Gastrocnemius medialis (tissue), 4 donors: ENCODE results near the gene BRPF1. TPM values are rescaled to one million over a fixed set of nuclear protein-coding genes. Genes with fewer than 3 reads are reported as not detected.

Experiments
- ATAC-seq, 2 donors: fragments of 150-250 bp; one replicate each; pipeline ENCODE4 v1.9.1; 2016
- DNase-seq, 2 donors: peaks; one replicate each; pipeline ENCODE4 v3.0.0-alpha.2; 2019
- H3K27ac ChIP-seq, 4 donors: fragments of 200-600 bp; sonication (generic); 1 replicate in 1 of 4; 2 replicates in 3 of 4; pipeline ENCODE4 v1.5.1; 2016 to 2018; ENCODE audit warnings: mild to moderate bottlenecking in 2 of 4, moderate library complexity in 1 of 4
- H3K27me3 ChIP-seq, 3 donors: fragments of 200-600 bp; sonication (generic) in 2 of 3; 1 replicate in 1 of 3; 2 replicates in 2 of 3; pipeline versions ENCODE4 v1.5.1 to v1.6.0; 2016 to 2019; ENCODE audit warnings: mild to moderate bottlenecking in 1 of 3, moderate library complexity in 1 of 3
- H3K36me3 ChIP-seq, 2 donors: fragments of 200-600 bp; sonication (generic) in 1 of 2; one replicate each; pipeline ENCODE4 v1.5.1; 2017 to 2018
- H3K4me1 ChIP-seq, 2 donors: fragments of 200-600 bp; sonication (generic) in 1 of 2; one replicate each; pipeline ENCODE4 v1.5.1; 2016 to 2017; ENCODE audit warnings: mild to moderate bottlenecking in 2 of 2
- H3K4me3 ChIP-seq, 4 donors: fragments of 200-600 bp; sonication (generic) in 3 of 4; 1 replicate in 1 of 4; 2 replicates in 3 of 4; pipeline ENCODE4 v1.5.1; 2016 to 2019; ENCODE audit warnings: mild to moderate bottlenecking in 2 of 4
- H3K9me3 ChIP-seq, 3 donors: fragments of 200-600 bp; sonication (generic) in 2 of 3; 1 replicate in 1 of 3; 2 replicates in 2 of 3; pipeline ENCODE4 v1.5.1; 2016 to 2019
- CTCF ChIP-seq, 5 experiments: fragments of 450-650 bp in 3 of 5; fragments of 200-600 bp in 2 of 5; sonication (generic) in 2 of 5; IDR thresholded peaks in 4 of 5; conservative IDR thresholded peaks in 1 of 5; 1 replicate in 4 of 5; 2 replicates in 1 of 5; pipeline ENCODE4 v1.5.1; 2016 to 2019; ENCODE audit warnings: antibody characterized with exemption in 5 of 5, mild to moderate bottlenecking in 3 of 5, moderate library complexity in 3 of 5
- POLR2A ChIP-seq, 2 donors: fragments of 450-650 bp; IDR thresholded peaks; one replicate each; pipeline ENCODE4 v1.6.1; 2017; ENCODE audit warnings: antibody characterized with exemption in 2 of 2, mild to moderate bottlenecking in 2 of 2, moderate library complexity in 2 of 2
- in situ Hi-C, 4 donors: fragments of 200-750 bp; cut with MboI; loops; one replicate each; pipeline versions ENCODE4 v1.15.0 to v1.8.0; 2017; ENCODE audit warnings: low sequenced_read_pairs in 4 of 4
- intact Hi-C: fragments of 100-400 bp; cut with DNase I; formaldehyde crosslinking; loops from one replicate; pipeline ENCODE4 v1.15.1; 2023; ENCODE audit warnings: low total_unique reads
- total RNA-seq, 4 donors: library from RNA; depleted of rRNA; stranded (reverse); fragments of >200 nt; gene quantifications; one replicate each; pipeline versions ENCODE4 v1.1.0 to v1.2.3, GENCODE V29; 2016

Gene BRPF1
- total RNA-seq, 4 donors from 2014 or later = 12.0 to 19.5 (median 14.7) TPM

GRCh38 chr3:9713142-9713541 is 18.4 kb upstream of the BRPF1 start:
- no peaks in the 10 kb centered on the region for H3K4me1 ChIP-seq
- TF ChIP-seq POLR2A (IDR thresholded peaks at IDR 0.05) (no peak), CTCF (IDR thresholded peaks at IDR 0.05 in 4 of 5, conservative IDR thresholded peaks at IDR 0.05 in 1 of 5) (no peak)
- no peaks in the 10 kb centered on the region for H3K27me3 ChIP-seq
- no peak overlapping the region for H3K27ac ChIP-seq
- DNase-seq (no peak), ATAC-seq (no peak)
- H3K4me3 ChIP-seq = no peak overlapping the region
- H3K9me3 ChIP-seq = no peaks in the 10 kb centered on the region
- intact Hi-C loops (no loop called here), in situ Hi-C loops (no loop called here)
- no peaks in the 10 kb centered on the region for H3K36me3 ChIP-seq

GRCh38 chr3:9715136-9715535 is 16.4 kb upstream of the BRPF1 start:
- ATAC-seq = no peak
- Histone ChIP-seq H3K27me3 (no peaks in the 10 kb centered on the region), H3K27ac (no peak overlapping the region), H3K9me3 (no peaks in the 10 kb centered on the region), H3K36me3 (no peaks in the 10 kb centered on the region), H3K4me1 (no peaks in the 10 kb centered on the region), H3K4me3 (no peak overlapping the region)
- in situ Hi-C loops (no loop called here), intact Hi-C loops (no loop called here)
- DNase-seq = no peak
- TF ChIP-seq CTCF (IDR thresholded peaks at IDR 0.05 in 4 of 5, conservative IDR thresholded peaks at IDR 0.05 in 1 of 5) (no peak), POLR2A (IDR thresholded peaks at IDR 0.05) (no peak)

GRCh38 chr3:9715764-9716437 is 15.6 kb upstream of the BRPF1 start:
- Histone ChIP-seq H3K36me3 (no peaks in the 10 kb centered on the region), H3K4me1 (no peaks in the 10 kb centered on the region), H3K4me3 (no peak overlapping the region), H3K27me3 (no peaks in the 10 kb centered on the region), H3K27ac (peak overlapping the region in 1 of 4 donors; percentile 27), H3K9me3 (no peaks in the 10 kb centered on the region)
- intact Hi-C loops (no loop called here), in situ Hi-C loops (no loop called here)
- DNase-seq (peak; percentile 66 to 75), ATAC-seq (peak; percentile 94 to 99)
- TF ChIP-seq POLR2A (IDR thresholded peaks at IDR 0.05) (no peak), CTCF (IDR thresholded peaks at IDR 0.05 in 4 of 5, conservative IDR thresholded peaks at IDR 0.05 in 1 of 5) (peak; percentile 51 to 67 (median 58))

- no peak overlapping the region for H3K4me3 ChIP-seq
- in situ Hi-C loops = no loop called here
- ATAC-seq (peak in 1 of 2 donors; percentile 10), DNase-seq (no peak)
- H3K4me1 ChIP-seq = no peaks in the 10 kb centered on the region
- no peaks in the 10 kb centered on the region for H3K27me3 ChIP-seq
- TF ChIP-seq POLR2A (IDR thresholded peaks at IDR 0.05) (no peak), CTCF (IDR thresholded peaks at IDR 0.05 in 4 of 5, conservative IDR thresholded peaks at IDR 0.05 in 1 of 5) (no peak)
- no peaks in the 10 kb centered on the region for H3K36me3 ChIP-seq
- no peak overlapping the region for H3K27ac ChIP-seq
- intact Hi-C loops = no loop called here
- H3K9me3 ChIP-seq = no peaks in the 10 kb centered on the region
These were observed 14.6 kb upstream of the BRPF1 start for GRCh38 chr3:9716801-9717555.
